ENCODE measurements around the gene CLCF1. TPM values are rescaled to one million over a fixed set of nuclear protein-coding genes. Genes with fewer than 3 reads are reported as not detected.

CLCF1 gene
- total RNA-seq, 3 donors from 2014 or later (not counting 1 experiment from before 2014, with no cell fraction given) = 9.8 to 13.4 (median 10.3) TPM

GRCh38 chr11:67378544-67378943, 5.1 kb upstream of the CLCF1 start:
- Mint-ChIP-seq H3K4me1 (peaks cover 25 to 34% of the 10 kb centered on the region in 2 donors), H3K36me3 (no peaks in the 10 kb centered on the region), H3K9me3 (no peaks in the 10 kb centered on the region), H3K27ac (no peak overlapping the region), H3K27me3 (ENCODE audit: low read depth in 2 of 2) (no peaks in the 10 kb centered on the region), H3K4me3 (no peak overlapping the region)
- Histone ChIP-seq H3K27me3 (ENCODE audit: control insufficient read depth, insufficient read depth, low read length) (peaks cover 3% of the 10 kb centered on the region), H3K4me3 (ENCODE audit: low read length) (no peak overlapping the region), H3K4me1 (ENCODE audit: control insufficient read depth, insufficient read depth, low read length) (peaks cover 38% of the 10 kb centered on the region), H3K27ac (ENCODE audit: low read length) (no peak overlapping the region), H3K9me3 (ENCODE audit: control insufficient read depth, insufficient read depth, low read length) (no peaks in the 10 kb centered on the region), H3K36me3 (ENCODE audit: control insufficient read depth, insufficient read depth, low read length) (no peaks in the 10 kb centered on the region)
- 94% methylated on average over 4 of the region's 4 CpGs for WGBS (ENCODE audit: insufficient coverage)
- intact Hi-C loops (cut with micrococcal nuclease) = no loop called here
- no peak for DNase-seq
- no peak for ATAC-seq
- TF ChIP-seq CTCF (IDR thresholded peaks at IDR 0.05) = no peak

GRCh38 chr11:67376873-67377808, 3.7 kb upstream of the CLCF1 start:
- H3K27ac Mint-ChIP-seq = no peak overlapping the region
- Histone ChIP-seq H3K27ac (ENCODE audit: low read length) (no peak overlapping the region), H3K4me1 (ENCODE audit: control insufficient read depth, insufficient read depth, low read length) (peaks cover 35% of the 10 kb centered on the region), H3K27me3 (ENCODE audit: control insufficient read depth, insufficient read depth, low read length) (peaks cover 3% of the 10 kb centered on the region), H3K36me3 (ENCODE audit: control insufficient read depth, insufficient read depth, low read length) (no peaks in the 10 kb centered on the region), H3K4me3 (ENCODE audit: low read length) (no peak overlapping the region), H3K9me3 (ENCODE audit: control insufficient read depth, insufficient read depth, low read length) (no peaks in the 10 kb centered on the region)
- no peak for TF ChIP-seq CTCF (IDR thresholded peaks at IDR 0.05)
- WGBS (ENCODE audit: insufficient coverage) = 95% methylated on average over 4 of the region's 6 CpGs
- H3K4me3 Mint-ChIP-seq = no peak overlapping the region
- no peak for ATAC-seq
- H3K4me1 Mint-ChIP-seq = peaks cover 20 to 31% of the 10 kb centered on the region in 2 donors
- intact Hi-C loops (cut with micrococcal nuclease) = no loop called here
- H3K9me3 Mint-ChIP-seq = no peaks in the 10 kb centered on the region
- H3K27me3 Mint-ChIP-seq (ENCODE audit: low read depth in 2 of 2) = no peaks in the 10 kb centered on the region
- no peak for DNase-seq
- H3K36me3 Mint-ChIP-seq = no peaks in the 10 kb centered on the region

- no peaks in the 10 kb centered on the region for H3K9me3 ChIP-seq (ENCODE audit: control insufficient read depth, insufficient read depth, low read length)
- Mint-ChIP-seq H3K27me3 (ENCODE audit: low read depth in 2 of 2) (no peaks in the 10 kb centered on the region), H3K27ac (no peak overlapping the region), H3K4me1 (peaks cover 25 to 36% of the 10 kb centered on the region in 2 donors), H3K4me3 (peak overlapping the region; percentile 37), H3K9me3 (no peaks in the 10 kb centered on the region), H3K36me3 (no peaks in the 10 kb centered on the region)
- H3K27me3 ChIP-seq (ENCODE audit: control insufficient read depth, insufficient read depth, low read length) = peaks cover 3% of the 10 kb centered on the region
- H3K36me3 ChIP-seq (ENCODE audit: control insufficient read depth, insufficient read depth, low read length) = no peaks in the 10 kb centered on the region
- no peak overlapping the region for H3K27ac ChIP-seq (ENCODE audit: low read length)
- peaks cover 35% of the 10 kb centered on the region for H3K4me1 ChIP-seq (ENCODE audit: control insufficient read depth, insufficient read depth, low read length)
- intact Hi-C loops (cut with micrococcal nuclease) = no loop called here
- DNase-seq = no peak
- no peak for ATAC-seq
- WGBS (ENCODE audit: insufficient coverage) = 93% methylated on average over 7 of the region's 7 CpGs
- H3K4me3 ChIP-seq (ENCODE audit: low read length) = no peak overlapping the region
- TF ChIP-seq CTCF (IDR thresholded peaks at IDR 0.05) = no peak
Observed at GRCh38 chr11:67376063-67376820, 2.8 kb upstream of the CLCF1 start.

Measured in natural killer cell (primary cell).